Measurements from ENCODE around the gene KRTAP10-11.
"Not testable (repeated sequence)": the region's sequence is repeated elsewhere in the genome, so short reads cannot be mapped to it uniquely, and the experiment has no call there.

The KRTAP10-11 gene

DNA sequence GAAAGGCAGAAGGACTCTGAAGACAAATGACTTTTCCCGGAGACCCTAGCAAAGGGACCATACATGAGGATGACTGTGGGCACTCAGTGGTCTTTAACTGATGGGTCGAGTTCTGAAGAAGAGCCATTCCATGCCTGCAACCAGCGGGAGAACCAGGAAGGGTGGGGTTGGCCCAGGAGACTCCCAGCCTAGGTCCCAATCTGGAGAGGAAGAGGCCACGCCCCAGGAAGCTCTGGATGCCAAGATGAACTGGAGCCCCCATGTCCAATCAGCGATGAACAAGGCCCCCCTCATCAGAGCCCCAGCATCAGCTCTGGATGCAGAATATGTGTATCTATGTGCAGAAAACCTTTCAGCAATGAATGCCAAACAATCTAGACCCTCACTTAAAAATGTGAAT lies 5.5 kb upstream of the KRTAP10-11 start:
- DNase-seq: no peak

DNA sequence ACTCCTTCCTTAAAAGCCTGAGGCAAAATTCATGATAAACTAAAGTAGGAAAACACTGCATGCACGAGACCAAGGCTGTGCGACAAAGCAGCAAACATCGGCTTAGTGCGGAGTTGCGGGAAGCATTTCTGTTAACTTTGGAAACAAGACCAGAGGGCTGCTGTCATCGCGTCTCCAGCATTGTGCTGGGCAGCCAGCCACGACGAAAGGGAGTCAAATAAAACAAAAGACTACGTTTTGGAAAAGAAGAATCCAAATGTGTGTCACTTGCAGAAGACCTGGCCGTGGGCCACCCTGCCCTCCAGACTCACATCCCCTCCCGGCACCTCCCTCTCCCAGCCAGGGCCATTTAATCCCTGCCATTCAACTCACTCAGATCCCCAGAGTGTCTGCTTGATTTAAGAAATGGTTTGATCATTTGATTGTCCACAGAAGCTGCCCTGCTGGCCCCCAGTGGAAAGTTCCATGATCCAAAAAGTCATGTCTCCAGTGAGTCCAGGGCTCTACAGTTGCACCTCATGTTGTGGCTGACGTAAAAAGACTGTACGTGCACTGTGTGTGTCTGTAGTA lies 2.4 kb upstream of the KRTAP10-11 start:
- DNase-seq: no peak

DNA sequence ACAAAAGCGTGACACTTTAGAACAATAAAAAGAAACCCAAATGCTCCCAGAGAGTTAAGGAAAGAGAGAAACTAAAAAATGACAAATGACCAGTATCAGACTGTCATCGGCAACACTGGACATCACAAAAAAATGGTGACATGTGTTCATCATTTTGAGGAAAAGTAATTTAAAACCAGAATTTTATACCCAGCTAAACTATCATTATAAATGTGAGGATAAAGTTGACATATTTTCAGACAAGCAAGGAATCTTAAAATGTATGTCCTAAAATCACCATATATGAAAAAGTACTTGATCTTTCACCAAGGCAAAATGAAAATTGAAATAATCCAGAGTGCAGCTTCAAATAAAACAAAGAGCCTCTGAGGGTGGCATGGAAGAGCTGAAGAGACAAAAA lies 1.3 kb upstream of the KRTAP10-11 start:
- DNase-seq: no peak

DNA sequence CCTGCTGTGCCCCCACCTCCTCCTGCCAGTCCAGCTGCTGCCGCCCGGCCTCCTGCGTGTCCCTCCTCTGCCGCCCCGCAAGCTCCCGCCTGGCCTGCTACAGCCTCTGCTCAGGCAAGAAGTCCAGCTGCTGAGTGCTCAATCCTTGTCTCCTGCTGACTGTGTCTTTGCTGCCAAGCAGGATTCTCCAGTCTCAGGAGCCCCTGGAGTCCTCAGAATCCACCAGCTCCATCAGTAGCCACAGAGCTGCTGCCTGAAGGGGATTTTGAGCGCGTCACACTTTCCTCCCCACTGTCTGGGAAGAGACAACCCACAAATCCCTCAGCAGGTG lies 973 bp downstream of the KRTAP10-11 start:
- DNase-seq: no peak

DNA sequence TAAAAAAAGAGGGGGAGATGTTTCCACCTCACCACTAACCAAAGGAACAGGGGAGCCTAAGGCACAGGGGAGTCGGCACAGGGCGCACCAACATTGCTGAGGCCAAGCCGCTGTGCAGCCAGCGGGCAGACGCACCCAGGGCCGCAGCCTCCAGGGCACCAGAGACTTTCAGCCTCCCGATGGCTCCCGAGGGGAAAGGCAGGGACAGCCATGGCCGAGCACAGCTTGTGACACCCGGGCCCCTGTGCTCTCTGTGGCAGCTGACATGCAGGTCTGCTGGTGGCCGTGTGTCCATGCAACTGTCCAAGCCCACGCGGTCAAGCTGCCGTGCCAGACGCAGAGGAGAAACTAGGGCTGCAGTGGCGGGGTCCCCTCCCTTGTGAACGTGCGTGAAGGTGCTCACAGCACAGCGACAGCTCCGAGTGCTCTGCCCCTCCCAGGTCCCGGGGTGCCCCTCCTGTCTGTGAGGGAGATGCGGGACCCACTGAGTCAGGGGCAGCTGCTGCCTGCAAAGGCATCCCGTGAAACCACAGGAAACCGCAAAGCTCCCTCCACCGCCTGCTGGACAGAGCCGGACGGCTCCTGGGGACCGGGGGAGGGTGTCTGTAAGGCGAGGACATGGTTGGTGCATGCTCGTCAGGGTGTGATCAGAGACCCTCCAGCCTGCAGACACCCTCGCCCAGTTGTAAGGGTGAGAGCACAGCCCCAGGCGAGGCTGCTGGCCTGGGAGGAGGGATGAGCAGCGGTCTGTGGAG lies 2.5 kb downstream of the KRTAP10-11 start:
- DNase-seq: no peak

DNA sequence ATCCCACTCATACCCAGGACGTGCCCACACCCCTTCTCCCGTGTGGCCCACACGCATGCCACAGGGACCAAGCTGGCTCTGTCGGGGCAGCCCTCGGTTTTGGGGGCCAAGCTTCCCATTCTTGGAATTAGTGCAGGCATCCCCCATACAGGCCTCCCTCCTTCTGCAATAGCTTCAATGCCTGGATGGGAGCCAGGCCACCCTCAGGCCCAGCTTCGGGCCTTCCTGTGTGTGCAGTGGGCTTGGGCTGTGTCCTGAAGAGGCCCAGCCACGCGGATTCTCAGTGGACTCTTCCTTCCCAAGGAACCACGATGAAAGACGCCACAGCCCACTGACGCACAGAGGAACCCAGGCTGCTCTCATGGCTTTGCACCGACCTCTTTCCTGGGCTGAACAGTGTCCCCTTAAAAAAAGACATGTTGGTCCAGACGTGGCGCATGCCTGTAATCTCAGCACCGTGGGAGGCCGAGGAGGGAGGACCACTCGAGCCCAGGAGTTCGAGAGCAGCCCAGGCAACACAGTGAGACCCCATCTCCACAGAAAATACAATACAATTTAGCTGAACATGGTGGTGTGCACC lies 3.4 kb downstream of the KRTAP10-11 start:
- DNase-seq: no peak

DNA sequence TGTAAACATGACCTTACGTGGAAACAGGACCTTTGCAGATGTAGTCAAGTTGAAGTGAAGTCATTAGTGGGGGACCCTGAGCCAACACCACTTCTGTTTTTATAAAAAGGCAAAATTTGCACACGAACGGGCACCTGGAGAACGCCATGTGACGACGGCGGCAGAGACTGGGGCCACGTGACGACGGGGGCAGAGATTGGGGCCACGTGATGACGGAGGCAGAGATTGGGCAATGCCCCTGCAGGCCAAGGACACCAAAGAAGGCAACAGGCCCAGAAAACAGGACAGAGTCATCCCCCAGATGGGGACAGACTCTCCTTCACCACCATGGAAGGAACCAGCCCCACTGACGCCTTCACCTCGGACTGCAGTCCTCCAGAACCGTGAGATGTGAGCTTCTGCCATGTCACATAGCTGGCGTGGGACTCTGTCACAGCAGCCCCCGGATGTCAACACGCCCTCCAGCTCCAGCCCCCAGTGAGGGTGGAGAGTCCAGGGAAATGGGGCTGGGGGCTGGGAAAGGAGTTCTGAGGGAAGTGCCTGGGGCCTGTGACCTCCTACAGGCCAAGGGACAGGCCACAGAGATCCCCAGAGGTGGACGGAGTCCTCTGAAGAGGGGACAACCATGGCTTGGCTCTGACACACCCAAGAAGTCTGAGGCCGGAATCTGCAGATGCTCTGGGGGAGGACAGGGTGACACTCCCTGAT lies 4.2 kb downstream of the KRTAP10-11 start:
- DNase-seq: no peak

DNA sequence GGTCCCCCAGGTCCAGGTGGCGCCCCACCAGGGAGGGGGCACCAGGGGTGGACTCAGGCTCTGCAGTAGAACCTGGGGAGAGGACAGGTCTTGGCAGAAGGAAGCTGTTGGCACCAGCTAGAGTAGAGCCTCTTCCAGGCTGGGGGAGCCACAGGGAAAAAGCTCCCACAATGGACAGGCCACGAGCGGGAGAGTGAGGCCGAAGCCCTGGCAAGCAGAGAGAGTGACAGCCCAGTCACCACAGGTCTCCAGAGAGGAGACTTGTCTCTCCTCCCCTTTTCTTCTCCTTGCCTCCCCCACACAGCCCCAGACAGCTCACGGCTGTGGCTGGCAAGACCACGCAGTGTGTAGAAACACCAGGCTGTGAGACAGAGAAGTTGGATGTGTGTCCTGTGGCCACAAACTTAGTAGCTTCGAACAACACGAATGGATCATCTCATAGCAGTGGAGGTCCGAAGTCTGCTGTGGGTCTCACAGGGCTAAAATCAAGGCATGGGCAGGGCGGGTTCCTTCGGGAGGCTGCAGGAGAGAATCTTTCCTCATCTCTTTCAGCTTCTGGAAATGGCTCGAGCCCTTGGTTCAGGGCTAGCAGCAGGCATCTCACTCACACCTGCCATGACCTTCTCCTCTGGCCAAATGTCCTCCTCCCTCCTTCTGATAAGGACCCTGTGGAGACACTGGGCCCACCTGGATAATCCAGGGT lies 4.9 kb downstream of the KRTAP10-11 start:
- no peak for DNase-seq

DNA sequence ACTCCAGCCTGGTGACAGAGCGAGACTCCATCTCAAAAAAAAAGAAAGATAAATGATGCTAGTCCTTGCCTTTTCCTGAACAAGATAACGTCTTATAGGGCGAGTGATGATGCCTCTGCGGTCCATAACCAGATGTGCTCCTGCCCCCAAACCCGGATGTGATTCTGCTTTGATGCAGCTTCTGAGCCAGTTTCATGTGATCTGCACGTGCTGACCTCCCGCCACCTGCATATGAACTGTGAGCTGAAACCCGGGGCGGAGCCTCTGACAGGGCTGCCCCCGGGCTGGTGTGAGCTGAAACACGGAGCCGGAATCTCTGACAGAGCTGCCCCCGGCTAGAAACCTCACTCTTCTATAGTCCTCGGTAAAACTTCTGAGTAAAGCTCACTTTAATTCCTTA lies 6.9 kb downstream of the KRTAP10-11 start:
- no peak for DNase-seq

DNA sequence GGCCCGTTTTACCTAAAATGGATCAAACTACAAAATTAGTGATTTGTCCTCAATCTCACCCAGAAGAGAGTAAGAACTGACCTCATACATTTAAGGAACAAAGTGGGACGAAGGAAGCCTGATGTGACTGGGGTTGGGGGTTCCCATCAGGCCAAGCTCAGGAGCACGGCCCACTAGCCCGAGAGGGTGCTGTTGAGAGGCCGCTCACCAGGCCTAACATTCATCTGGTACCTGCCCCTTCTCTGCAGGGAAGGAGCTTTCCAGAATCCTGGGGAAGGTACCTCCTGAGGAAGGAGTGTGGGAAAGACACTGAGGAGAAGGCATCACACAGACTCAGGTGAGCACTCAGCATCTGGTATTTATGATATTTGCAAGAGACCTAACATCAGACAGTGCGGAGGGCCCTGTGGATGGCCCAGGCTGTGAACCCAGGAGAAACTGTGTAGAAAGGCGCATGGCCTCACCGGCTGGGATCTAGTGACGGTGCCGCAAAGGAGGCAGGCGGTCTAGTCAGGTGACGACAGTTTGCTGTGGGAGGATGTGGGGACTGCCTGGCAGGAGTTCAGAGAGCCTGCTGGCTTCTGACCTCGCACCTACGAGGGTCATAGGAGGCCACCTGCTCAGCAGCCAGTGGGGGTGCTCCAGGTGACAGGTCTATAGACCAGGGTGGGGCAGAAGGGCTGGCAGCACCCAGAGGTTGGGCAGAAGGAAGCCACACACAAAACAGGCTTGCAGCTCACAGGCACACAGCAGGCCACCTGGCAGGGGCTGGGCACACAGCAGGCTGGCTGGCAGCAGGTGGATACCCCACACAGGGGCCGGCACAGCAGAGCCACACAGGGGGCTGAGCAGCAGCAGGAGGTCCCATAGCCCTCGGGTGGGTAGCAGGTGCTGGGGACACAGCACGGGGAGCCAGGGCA lies 7.7 kb downstream of the KRTAP10-11 start:
- DNase-seq: no peak

DNA sequence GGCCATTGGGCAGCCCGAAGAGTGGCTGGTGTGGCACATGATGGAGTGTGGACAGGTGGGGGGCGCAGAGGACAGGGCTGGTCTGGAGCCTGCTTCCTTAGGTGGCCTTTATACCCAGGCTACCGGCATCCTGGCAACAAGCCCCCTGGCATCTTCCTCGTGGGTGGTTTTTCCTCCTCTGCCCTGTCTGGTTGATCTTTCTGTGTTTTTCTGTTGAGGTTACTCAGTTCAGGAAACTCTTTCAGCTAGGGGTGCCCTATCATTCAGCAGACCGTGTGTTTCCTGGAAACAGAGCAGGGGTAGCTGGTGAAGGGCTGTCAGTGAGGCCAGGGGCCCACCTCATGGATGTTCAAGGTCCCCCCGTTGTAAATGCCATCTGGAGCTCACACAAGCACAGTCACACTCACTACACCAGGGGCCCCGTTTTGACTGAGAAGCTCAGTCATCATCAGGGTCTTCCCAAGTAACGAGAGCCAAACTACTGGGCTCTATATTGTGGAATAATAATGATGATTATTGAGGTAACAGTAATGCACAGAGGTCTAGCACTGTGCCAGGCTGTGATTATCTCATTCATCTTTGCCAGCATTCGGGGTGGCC lies 8.5 kb downstream of the KRTAP10-11 start, which contains the start of gene KRTAP12-4:
Gene KRTAP12-4, minus strand, starts transcription at position 84 of the 600 bp plus-strand sequence. Its CDS starts 45 bp downstream, at position 39.
- no peak for DNase-seq

DNA sequence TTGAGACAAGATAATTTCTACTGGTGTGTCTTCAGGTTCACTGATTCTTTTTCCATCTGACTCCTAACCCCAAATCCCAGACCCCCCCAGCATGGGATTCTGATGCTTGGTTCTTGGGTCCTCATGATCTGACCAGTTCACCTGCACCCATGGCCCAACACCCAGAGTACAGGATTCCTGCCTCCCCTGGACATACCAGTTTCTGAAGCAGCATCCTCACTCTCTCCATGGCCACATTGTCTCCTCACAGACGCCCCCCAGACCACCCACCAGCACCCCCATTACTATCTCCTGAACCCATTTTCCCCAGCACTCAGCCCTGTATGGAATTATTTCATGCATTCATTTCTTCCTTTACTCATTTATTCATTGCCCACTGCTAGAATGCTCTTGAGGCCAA lies 10.7 kb downstream of the KRTAP10-11 start:
- DNase-seq: no peak

DNA sequence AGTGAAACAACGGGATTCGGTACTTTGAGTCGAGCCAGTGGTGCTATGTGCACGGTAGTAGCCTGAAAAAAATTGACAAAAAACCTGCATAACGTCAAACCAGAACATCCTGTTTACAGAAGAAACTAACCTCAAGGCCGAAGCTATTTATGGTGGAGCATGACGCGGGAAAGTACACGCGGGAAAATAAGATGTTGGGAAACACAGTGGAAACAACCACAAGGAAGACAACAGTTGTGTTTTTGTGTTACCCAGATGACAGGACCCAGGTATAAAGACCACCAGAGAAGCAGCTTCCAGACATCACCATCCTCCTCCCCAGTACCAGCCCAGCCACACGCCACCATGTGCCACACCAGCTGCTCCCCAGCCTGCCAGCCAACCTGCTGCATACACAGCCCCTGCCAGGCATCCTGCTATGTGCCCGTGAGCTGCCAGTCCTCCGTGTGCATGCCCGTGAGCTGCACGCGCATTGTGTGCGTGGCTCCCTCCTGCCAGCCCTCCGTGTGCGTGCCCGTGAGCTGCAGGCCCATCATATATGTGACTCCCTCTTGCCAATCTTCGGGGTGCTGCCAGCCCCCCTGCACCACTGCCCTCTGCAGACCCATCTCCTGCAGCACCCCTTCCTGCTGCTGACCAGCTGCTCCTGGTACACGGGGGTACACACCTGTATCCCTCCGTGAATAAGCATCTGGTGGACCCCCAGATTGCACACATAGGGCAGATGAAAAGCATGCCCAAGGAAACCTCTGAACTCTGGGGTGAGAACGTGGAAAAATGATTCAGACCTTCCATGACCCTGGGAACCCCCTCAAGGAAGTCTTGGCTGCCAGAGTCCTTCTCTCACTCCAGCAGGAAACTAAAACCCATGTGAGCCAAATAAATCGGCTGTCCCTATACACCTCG lies 11.7 kb downstream of the KRTAP10-11 start, which contains the start of gene KRTAP12-3:
Gene KRTAP12-3, plus strand, starts transcription at position 298 of the 906 bp plus-strand sequence. Its CDS starts 48 bp downstream, at position 346.
- no peak for DNase-seq

DNA sequence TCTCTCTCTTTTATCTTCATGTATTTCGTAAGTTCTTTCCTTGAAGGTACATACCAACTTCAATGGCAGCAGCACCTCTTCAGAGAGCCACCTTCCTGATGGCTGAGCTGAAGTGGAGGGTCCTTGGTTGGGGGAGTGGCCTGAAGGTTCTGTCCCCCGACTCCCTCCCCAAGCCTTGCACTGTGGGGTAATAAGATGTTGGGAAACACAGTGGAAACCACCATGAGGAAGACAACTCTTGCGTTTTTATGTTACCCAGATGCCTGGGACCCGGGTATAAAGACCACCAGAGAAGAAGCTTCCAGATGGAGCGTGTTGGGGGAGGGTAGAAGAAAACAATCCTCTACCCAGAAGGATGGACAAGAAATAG lies 12.3 kb downstream of the KRTAP10-11 start:
- no peak for DNase-seq

DNA sequence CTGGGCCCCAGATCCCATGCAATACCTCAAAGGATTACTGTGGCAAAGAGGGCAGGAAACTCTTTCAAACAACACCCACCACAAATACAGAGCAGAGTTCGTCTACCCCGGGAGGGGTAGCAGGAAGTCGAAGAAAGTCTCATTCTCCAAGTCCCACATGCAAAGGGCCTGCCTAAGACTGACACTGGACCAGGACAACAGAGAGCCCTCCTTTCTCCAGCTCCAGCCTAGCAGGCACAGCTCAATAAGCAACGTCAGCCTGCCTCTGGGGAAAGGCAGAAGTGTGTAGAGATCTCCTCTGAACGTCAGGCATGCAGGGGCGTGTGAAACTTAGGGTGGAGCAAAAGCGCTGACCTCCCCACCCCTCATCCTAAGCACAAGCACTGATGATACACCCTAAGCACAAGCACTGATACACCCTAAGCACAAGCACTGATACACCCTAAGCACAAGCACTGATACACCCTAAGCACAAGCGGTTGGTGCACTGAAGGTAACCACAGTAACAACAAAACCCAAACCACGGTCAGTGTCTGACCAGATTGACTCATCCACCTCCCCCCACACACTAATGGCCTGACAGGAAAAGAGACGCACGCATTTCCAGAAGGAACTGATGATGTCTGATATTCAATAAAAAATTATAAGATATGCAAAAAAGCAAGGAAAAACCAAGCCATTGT lies 12.8 kb downstream of the KRTAP10-11 start:
- DNase-seq: no peak

DNA sequence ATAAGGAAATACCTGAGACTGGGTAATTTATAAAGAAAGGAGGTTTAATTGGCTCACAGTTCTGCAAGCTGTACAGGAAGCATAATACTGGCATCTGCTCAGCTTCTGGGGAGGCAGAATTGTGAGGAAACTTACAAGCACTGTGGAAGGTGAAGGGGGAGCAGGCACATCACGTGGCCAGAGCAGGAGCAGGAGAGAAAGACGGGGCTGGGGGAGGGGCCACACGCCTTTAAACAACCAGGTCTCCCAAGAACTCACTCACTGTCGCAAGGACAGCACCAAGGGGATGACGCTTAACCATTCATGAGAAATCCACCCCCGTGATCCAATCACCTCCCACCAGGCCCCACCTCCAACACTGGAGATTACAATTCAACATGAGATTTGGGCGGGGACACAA lies 15.4 kb downstream of the KRTAP10-11 start:
- DNase-seq: not testable (repeated sequence)

DNA sequence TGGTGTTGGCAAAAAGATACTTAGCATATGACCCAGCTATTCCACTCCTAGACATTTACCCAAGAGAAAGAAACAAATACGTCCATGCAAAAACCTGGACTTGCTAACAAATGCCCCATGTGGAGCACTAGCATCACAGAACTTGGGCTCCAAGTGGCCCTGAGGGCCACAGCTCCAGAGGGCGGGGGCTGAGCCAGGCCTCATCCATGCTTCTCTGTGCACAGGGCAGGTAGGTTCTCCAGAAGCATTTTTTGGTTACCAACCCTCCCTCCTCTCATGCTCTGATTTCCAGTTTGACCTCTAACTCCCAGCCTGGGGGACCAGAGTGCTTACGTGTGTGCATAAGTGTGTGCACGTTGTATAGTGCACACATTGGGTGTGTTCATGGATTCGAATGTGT lies 18.5 kb downstream of the KRTAP10-11 start:
- no peak for DNase-seq

DNA sequence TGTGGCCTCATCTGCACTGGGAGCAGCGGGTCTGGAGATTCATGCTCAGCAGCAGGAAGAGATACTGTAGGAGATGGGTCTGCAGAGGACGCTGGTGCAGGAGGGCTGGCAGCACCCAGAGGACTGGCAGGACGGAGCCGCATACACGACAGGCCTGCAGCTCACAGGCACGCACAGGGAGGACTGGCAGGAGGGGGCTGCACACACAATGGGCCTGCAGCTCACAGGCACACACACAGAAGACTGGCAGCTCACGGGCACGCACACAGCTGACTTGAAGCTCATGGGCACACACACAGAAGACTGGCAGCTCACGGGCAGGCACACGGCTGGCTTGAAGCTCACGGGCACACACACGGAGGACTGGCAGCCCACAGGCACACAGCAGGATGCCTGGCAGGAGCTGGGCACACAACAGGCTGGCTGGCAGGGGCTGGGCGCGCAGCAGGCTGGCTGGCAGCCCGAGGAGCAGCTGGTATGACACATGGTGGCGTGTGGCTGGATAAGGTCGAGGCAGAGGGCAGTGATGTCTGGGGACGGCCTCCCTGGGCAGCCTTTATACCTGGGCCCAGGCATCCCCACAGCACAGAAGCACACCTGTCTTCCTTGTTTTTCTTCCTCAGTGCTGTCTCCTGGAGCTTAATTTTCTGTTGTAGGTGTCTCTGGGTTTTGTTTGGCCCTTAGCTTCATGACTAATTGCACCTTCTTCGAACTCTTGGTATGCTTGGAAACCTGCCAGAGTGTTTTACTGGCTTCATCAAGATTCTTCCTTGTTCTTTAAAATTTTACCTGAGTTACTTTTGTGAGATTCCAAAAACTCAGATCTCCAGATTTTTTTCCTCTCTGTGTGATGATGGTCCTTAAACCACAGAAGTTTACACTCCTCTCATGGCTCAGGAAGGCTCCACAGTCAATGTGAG lies 20.4 kb downstream of the KRTAP10-11 start, which contains the start of gene KRTAP12-2:
Gene KRTAP12-2, minus strand, starts transcription at position 527 of the 920 bp plus-strand sequence. Its CDS starts 41 bp downstream, at position 486.
- no peak for DNase-seq
